Bronchial epithelial cell (primary cell): ENCODE data around the gene DIRAS1. TPM values are rescaled to one million over a fixed set of nuclear protein-coding genes. Genes with fewer than 3 reads are reported as not detected.

ENCODE experiments used
- DNase-seq: peaks from one replicate; pipeline ENCODE4 v3.0.0-alpha.2; 2010; ENCODE audit warnings: low read depth
- FAIRE-seq: peaks from 2 replicates; lab custom pipeline; 2011; peaks lifted over from hg19 to GRCh38; lab: Jason Lieb, UNC
- H3K27me3 ChIP-seq: 2 replicates; pipeline ENCODE4 v1.5.1; 2011; ENCODE audit warnings: low read length; ENCODE audit not compliant: control insufficient read depth, insufficient read depth
- H3K36me3 ChIP-seq: 2 replicates; pipeline ENCODE4 v1.5.1; 2011; ENCODE audit warnings: low read length; ENCODE audit not compliant: control insufficient read depth, insufficient read depth
- H3K4me3 ChIP-seq: 2 replicates; pipeline ENCODE4 v1.5.1; 2011; ENCODE audit warnings: mild to moderate bottlenecking, low read depth, low read length, control low read depth
- CTCF ChIP-seq: IDR thresholded peaks from 2 replicates; pipeline ENCODE4 v1.5.1; 2011; ENCODE audit warnings: mild to moderate bottlenecking, moderate library complexity, low read length, control low read depth, inconsistent platforms; ENCODE audit not compliant: insufficient read depth, severe bottlenecking
- total RNA-seq: library from RNA; depleted of rRNA; stranded (reverse); fragments of >200 nt; gene quantifications from 2 replicates; pipeline ENCODE4 v1.2.1, GENCODE V29; 2014

Gene DIRAS1
- total RNA-seq, 1 donor from 2014 or later = under 0.01 TPM

GRCh38 chr19:2751438-2751830 lies 30.3 kb upstream of the DIRAS1 start:
- Histone ChIP-seq H3K4me3 (no peak overlapping the region), H3K36me3 (peaks cover 5% of the 10 kb centered on the region), H3K27me3 (no peaks in the 10 kb centered on the region)
- no peak for TF ChIP-seq CTCF
- DNase-seq (no peak), FAIRE-seq (no peak)

GRCh38 chr19:2750808-2751437 lies 29.8 kb upstream of the DIRAS1 start:
- H3K4me3 ChIP-seq = no peak overlapping the region
- FAIRE-seq (no peak), DNase-seq (no peak)
- peaks cover 5% of the 10 kb centered on the region for H3K36me3 ChIP-seq
- no peak for TF ChIP-seq CTCF
- no peaks in the 10 kb centered on the region for H3K27me3 ChIP-seq

- DNase-seq = no peak
- TF ChIP-seq CTCF = no peak
- no peak for FAIRE-seq
- Histone ChIP-seq H3K36me3 (no peaks in the 10 kb centered on the region), H3K4me3 (no peak overlapping the region), H3K27me3 (no peaks in the 10 kb centered on the region)
These were observed 26.2 kb upstream of the DIRAS1 start for GRCh38 chr19:2747349-2747748.

GRCh38 chr19:2744113-2744512 lies 22.9 kb upstream of the DIRAS1 start:
- DNase-seq (no peak), FAIRE-seq (no peak)
- Histone ChIP-seq H3K4me3 (no peak overlapping the region), H3K27me3 (no peaks in the 10 kb centered on the region), H3K36me3 (no peaks in the 10 kb centered on the region)
- no peak for TF ChIP-seq CTCF

- H3K27me3 ChIP-seq = no peaks in the 10 kb centered on the region
- H3K4me3 ChIP-seq = no peak overlapping the region
- no peak for DNase-seq
- no peak for TF ChIP-seq CTCF
- H3K36me3 ChIP-seq = no peaks in the 10 kb centered on the region
- FAIRE-seq = no peak
These were observed 21.9 kb upstream of the DIRAS1 start for GRCh38 chr19:2743099-2743498.

GRCh38 chr19:2740314-2740656 lies 19.1 kb upstream of the DIRAS1 start:
- no peak for FAIRE-seq
- no peak overlapping the region for H3K4me3 ChIP-seq
- no peak for DNase-seq

More at GRCh38 chr19:2740314-2740656, 19.1 kb upstream of the DIRAS1 start:
- Histone ChIP-seq H3K36me3 (peaks cover 12% of the 10 kb centered on the region), H3K27me3 (no peaks in the 10 kb centered on the region)
- no peak for TF ChIP-seq CTCF
